Gastrocnemius medialis (tissue), 4 donors: ENCODE results near the gene RSPH6A.

Experiments used
- CTCF ChIP-seq, 5 experiments: fragments of 450-650 bp in 3 of 5; fragments of 200-600 bp in 2 of 5; sonication (generic) in 2 of 5; IDR thresholded peaks in 4 of 5; conservative IDR thresholded peaks in 1 of 5; 1 replicate in 4 of 5; 2 replicates in 1 of 5; pipeline ENCODE4 v1.5.1; 2016 to 2019; ENCODE audit warnings: antibody characterized with exemption in 5 of 5, mild to moderate bottlenecking in 3 of 5, moderate library complexity in 3 of 5
- POLR2A ChIP-seq, 2 donors: fragments of 450-650 bp; IDR thresholded peaks; one replicate each; pipeline ENCODE4 v1.6.1; 2017; ENCODE audit warnings: antibody characterized with exemption in 2 of 2, mild to moderate bottlenecking in 2 of 2, moderate library complexity in 2 of 2

- no peak for TF ChIP-seq CTCF (IDR thresholded peaks at IDR 0.05 in 4 of 5, conservative IDR thresholded peaks at IDR 0.05 in 1 of 5)
- TF ChIP-seq POLR2A (IDR thresholded peaks at IDR 0.05): no peak
These were observed 62.5 kb downstream of the RSPH6A start for GRCh38 chr19:45752639-45753038.
